Fibroblast of skin of back (primary cell): ENCODE results near the gene PTTG1IP. TPM values are rescaled to one million over a fixed set of nuclear protein-coding genes. Genes with fewer than 3 reads are reported as not detected.
A peak's percentile ranks its signal among the peaks of the same experiment; 100 is the strongest.
"Not testable (repeated sequence)": the region's sequence is repeated elsewhere in the genome, so short reads cannot be mapped to it uniquely, and the experiment has no call there.

Experiments used
- DNase-seq: peaks from one replicate; pipeline ENCODE4 v3.0.0-alpha.2; 2013
- polyA plus RNA-seq, 2 experiments: library from polyadenylated mRNA; unstranded; fragments of 120-200 nt; gene quantifications; one replicate each; pipeline ENCODE4 v1.2.1, GENCODE V29; 2013; ENCODE audit not compliant: insufficient read length in 2 of 2

Gene PTTG1IP
- polyA plus RNA-seq (2013, experiment 1 of 2; ENCODE audit: insufficient read length), result 301 TPM
- 236 TPM for polyA plus RNA-seq (2013, experiment 2 of 2; ENCODE audit: insufficient read length)

- DNase-seq, result peak; percentile 97
Measured at GRCh38 chr21:44873356-44874239, at the start of gene PTTG1IP. PTTG1IP (minus strand) TSS chr21:44873690; CDS start chr21:44873616, 74 bp downstream.

- DNase-seq, result no peak
Measured at GRCh38 chr21:44921928-44922327, 48.4 kb upstream of the PTTG1IP start.

GRCh38 chr21:44920694-44921604, 47.5 kb upstream of the PTTG1IP start, which contains the start of gene ITGB2:
ITGB2 (minus strand) TSS chr21:44920899; CDS start chr21:44910782, 10,117 bp downstream.
- no peak for DNase-seq

- no peak for DNase-seq
Measured at GRCh38 chr21:44919913-44920693, 46.6 kb upstream of the PTTG1IP start.

GRCh38 chr21:44919111-44919912, 45.8 kb upstream of the PTTG1IP start:
- no peak for DNase-seq

- no peak for DNase-seq
Measured at GRCh38 chr21:44918581-44919033, 45.1 kb upstream of the PTTG1IP start.

- DNase-seq, result no peak
Measured at GRCh38 chr21:44918107-44918470, 44.6 kb upstream of the PTTG1IP start.

GRCh38 chr21:44917446-44918106, 44.1 kb upstream of the PTTG1IP start:
- DNase-seq, result no peak

GRCh38 chr21:44916965-44917364, 43.5 kb upstream of the PTTG1IP start:
- no peak for DNase-seq

GRCh38 chr21:44914176-44914874, 40.8 kb upstream of the PTTG1IP start:
- no peak for DNase-seq

GRCh38 chr21:44913425-44914175, 40.1 kb upstream of the PTTG1IP start:
- no peak for DNase-seq

GRCh38 chr21:44912506-44913412, 39.3 kb upstream of the PTTG1IP start:
- DNase-seq, result not testable (repeated sequence)

- DNase-seq, result no peak
Measured at GRCh38 chr21:44912158-44912473, 38.6 kb upstream of the PTTG1IP start.

- DNase-seq, result no peak
Measured at GRCh38 chr21:44911384-44912157, 38.1 kb upstream of the PTTG1IP start.

GRCh38 chr21:44911068-44911383, 37.5 kb upstream of the PTTG1IP start:
- DNase-seq, result no peak

- DNase-seq, result no peak
Measured at GRCh38 chr21:44910229-44911067, 37.0 kb upstream of the PTTG1IP start.

GRCh38 chr21:44909719-44910118, 36.2 kb upstream of the PTTG1IP start:
- DNase-seq, result no peak
